HFF-Myc (cell line): ENCODE data around the gene FCMR.

Source experiments
- DNase-seq: peaks from one replicate; pipeline ENCODE4 v3.0.0-alpha.2; 2011; ENCODE audit warnings: low read depth; ENCODE audit errors: extremely low read depth
- H3K4me3 ChIP-seq: replicated peaks from 2 replicates; pipeline ENCODE4 v1.5.1; 2011; ENCODE audit warnings: low read depth, mild to moderate bottlenecking, control low read depth, low read length
- CTCF ChIP-seq: IDR thresholded peaks from 2 replicates; pipeline ENCODE4 v1.5.1; 2012; ENCODE audit warnings: mild to moderate bottlenecking, low read depth, low read length, control low read depth; ENCODE audit errors: missing control alignments

FCMR gene

GRCh38 chr1:206963740-206964139 is 42.0 kb upstream of the FCMR start:
- no peak overlapping the region for H3K4me3 ChIP-seq
- no peak for DNase-seq
- no peak for TF ChIP-seq CTCF

GRCh38 chr1:206963119-206963712 is 41.5 kb upstream of the FCMR start:
- no peak for TF ChIP-seq CTCF
- no peak for DNase-seq

GRCh38 chr1:206962272-206962671 is 40.5 kb upstream of the FCMR start:
- TF ChIP-seq CTCF, result no peak
- no peak overlapping the region for H3K4me3 ChIP-seq
- no peak for DNase-seq

More at GRCh38 chr1:206963119-206963712, 41.5 kb upstream of the FCMR start:
- H3K4me3 ChIP-seq, result no peak overlapping the region

- no peak for TF ChIP-seq CTCF
- H3K4me3 ChIP-seq, result no peak overlapping the region
- DNase-seq, result no peak
Measured at GRCh38 chr1:206961668-206962067, 39.9 kb upstream of the FCMR start.

- DNase-seq, result no peak
- no peak overlapping the region for H3K4me3 ChIP-seq
- no peak for TF ChIP-seq CTCF
Measured at GRCh38 chr1:206960676-206961386, 39.1 kb upstream of the FCMR start.

GRCh38 chr1:206958144-206958543 is 36.4 kb upstream of the FCMR start:
- no peak for TF ChIP-seq CTCF
- H3K4me3 ChIP-seq, result no peak overlapping the region
- DNase-seq, result no peak

- H3K4me3 ChIP-seq, result no peak overlapping the region
- no peak for DNase-seq
- TF ChIP-seq CTCF, result no peak
Measured at GRCh38 chr1:206957639-206958038, 35.9 kb upstream of the FCMR start.
